Right lobe of liver (tissue), 6 donors: ENCODE measurements around the gene ATG2A. TPM values are rescaled to one million over a fixed set of nuclear protein-coding genes. Genes with fewer than 3 reads are reported as not detected.

Source experiments
- ATAC-seq, 4 donors: fragments of 200-7000 bp; cut with Tn5 transposase; one replicate each; pipeline ENCODE4 v1.9.1; 2020; ENCODE audit warnings: mild to moderate bottlenecking in 4 of 4, moderate library complexity in 4 of 4
- DNase-seq, 3 donors: peaks; one replicate each; pipeline ENCODE4 v3.0.0-alpha.2; 2020
- H3K27ac ChIP-seq, 3 donors: fragments of 200-600 bp; one replicate each; pipeline ENCODE4 v1.8.0; 2022
- H3K27me3 ChIP-seq, 2 donors: fragments of 200-600 bp; one replicate each; pipeline ENCODE4 v1.8.0; 2022
- H3K36me3 ChIP-seq, 4 donors: fragments of 200-600 bp; sonication (generic) in 1 of 4; one replicate each; pipeline versions ENCODE4 v1.5.1 to v1.8.0; 2017 to 2022; ENCODE audit warnings: control low read depth in 1 of 4
- H3K4me1 ChIP-seq, 4 donors: fragments of 200-600 bp; sonication (generic) in 1 of 4; one replicate each; pipeline versions ENCODE4 v1.5.1 to v1.8.0; 2017 to 2022; ENCODE audit warnings: control low read depth in 1 of 4
- H3K4me3 ChIP-seq, 3 donors: fragments of 200-600 bp; one replicate each; pipeline ENCODE4 v1.8.0; 2022
- H3K9me3 ChIP-seq, 4 donors: fragments of 200-600 bp; sonication (generic) in 1 of 4; one replicate each; pipeline versions ENCODE4 v1.5.1 to v1.8.0; 2017 to 2022; ENCODE audit warnings: control low read depth in 1 of 4
- CTCF ChIP-seq, 4 donors: fragments of 200-600 bp in 3 of 4; fragments of 450-650 bp in 1 of 4; IDR thresholded peaks; one replicate each; pipeline versions ENCODE4 v1.5.1 to v1.8.0; 2016 to 2022; ENCODE audit warnings: antibody characterized with exemption in 4 of 4, mild to moderate bottlenecking in 2 of 4
- POLR2A ChIP-seq: fragments of 450-650 bp; IDR thresholded peaks from one replicate; pipeline ENCODE4 v1.6.1; 2017; ENCODE audit warnings: antibody characterized with exemption, mild to moderate bottlenecking
- WGBS: methylation state at CpG from one replicate; pipeline ENCODE4 v1.1.6; 2018; ENCODE audit warnings: low coverage, low lambda C conversion rate; ENCODE audit not compliant: insufficient coverage; ENCODE audit errors: missing lambda C conversion rate; 5-methylcytosine and 5-hydroxymethylcytosine counted together
- intact Hi-C, 2 donors: fragments of 100-400 bp; cut with DNase I; formaldehyde crosslinking; loops; one replicate each; pipeline versions ENCODE4 v1.11.2 to v1.14.1; 2022
- total RNA-seq, 6 experiments: library from RNA; depleted of rRNA in 2 of 6; stranded (reverse); fragments of >200 nt in 2 of 6; fragmentation: NEBNext Ultra II Directional in 3 of 6; extraction: Animal tissue kit (Norgen Biotek cat#: 25700) in 3 of 6; gene quantifications; one replicate each; pipeline versions ENCODE4 v1.1.0 to v1.2.4, GENCODE V29; 2016 to 2023
- donor health status: DM: no; HTN: yes; CAD: no.
- donor health status: DM: no; HTN: no; CAD: no.
- donor health status: DM: no; HTN: no; CAD: no.
- donor health status: DM: no; HTN: yes; CAD: no.
- donor health status: DM: no; HTN: yes; CAD: no.

Gene ATG2A
- total RNA-seq, 6 experiments from 2014 or later, result 26.4 to 42.9 (median 32.2) TPM

- ATAC-seq (no peak), DNase-seq (no peak)
- Histone ChIP-seq H3K27me3 (no peaks in the 10 kb centered on the region), H3K4me3 (no peak overlapping the region), H3K36me3 (no peaks in the 10 kb centered on the region), H3K27ac (peak overlapping the region in 2 of 3 donors; percentile 52 to 60), H3K9me3 (no peaks in the 10 kb centered on the region), H3K4me1 (peaks cover 0 to 26% (median 16%) of the 10 kb centered on the region in 4 donors)
- TF ChIP-seq POLR2A (no peak), CTCF (IDR thresholded peaks at IDR 0.05) (no peak)
- intact Hi-C loops, result no loop called here
- WGBS, result 84% methylated on average over 6 of the region's 9 CpGs
Measured at GRCh38 chr11:64862987-64863390, 54.0 kb downstream of the ATG2A start.

GRCh38 chr11:64861227-64861975, 55.6 kb downstream of the ATG2A start:
- DNase-seq (no peak), ATAC-seq (peak in 1 of 4 donors; percentile 3)
- intact Hi-C loops, result no loop called here
- H3K27ac ChIP-seq, result peak overlapping the region in 1 of 3 donors; percentile 13
- H3K36me3 ChIP-seq, result peaks cover 0 to 6% (median 0%) of the 10 kb centered on the region in 4 donors
- TF ChIP-seq CTCF (IDR thresholded peaks at IDR 0.05), result no peak
- no peak for TF ChIP-seq POLR2A
- no peaks in the 10 kb centered on the region for H3K9me3 ChIP-seq
- peaks cover 0 to 39% (median 19%) of the 10 kb centered on the region in 4 donors for H3K4me1 ChIP-seq
- WGBS, result 62% methylated on average over 2 of the region's 6 CpGs
- H3K4me3 ChIP-seq, result no peak overlapping the region
- H3K27me3 ChIP-seq, result no peaks in the 10 kb centered on the region

GRCh38 chr11:64859542-64860414, 57.2 kb downstream of the ATG2A start:
- 74% methylated on average over 14 of the region's 33 CpGs for WGBS
- ATAC-seq, result peak in 1 of 4 donors; percentile 7
- Histone ChIP-seq H3K27me3 (no peaks in the 10 kb centered on the region), H3K4me1 (peaks cover under 1 to 34% (median 18%) of the 10 kb centered on the region in 4 donors), H3K9me3 (no peaks in the 10 kb centered on the region), H3K4me3 (no peak overlapping the region), H3K27ac (peak overlapping the region in 2 of 3 donors; percentile 25 to 26), H3K36me3 (peaks cover 0 to 8% (median 0%) of the 10 kb centered on the region in 4 donors)
- no peak for DNase-seq
- TF ChIP-seq POLR2A (no peak), CTCF (IDR thresholded peaks at IDR 0.05) (no peak)
- intact Hi-C loops, result no loop called here

- DNase-seq, result no peak
- intact Hi-C loops, result no loop called here
- H3K27ac ChIP-seq, result peak overlapping the region in 2 of 3 donors; percentile 8 to 26
- WGBS, result 27% methylated on average over 6 of the region's 19 CpGs
- H3K36me3 ChIP-seq, result peaks cover 0 to 16% (median 0%) of the 10 kb centered on the region in 4 donors
- no peaks in the 10 kb centered on the region for H3K27me3 ChIP-seq
- ATAC-seq, result peak in 2 of 4 donors; percentile 2 to 55
- no peak for TF ChIP-seq CTCF (IDR thresholded peaks at IDR 0.05)
- no peak for TF ChIP-seq POLR2A
- H3K4me1 ChIP-seq, result peaks cover 2 to 22% (median 7%) of the 10 kb centered on the region in 4 donors
- H3K4me3 ChIP-seq, result no peak overlapping the region
- H3K9me3 ChIP-seq, result no peaks in the 10 kb centered on the region
Measured at GRCh38 chr11:64858467-64859263, 58.3 kb downstream of the ATG2A start.
